Colonic mucosa (tissue), 4 donors: ENCODE results near the gene FRY. TPM values are rescaled to one million over a fixed set of nuclear protein-coding genes. Genes with fewer than 3 reads are reported as not detected.
"Not testable (repeated sequence)": the region's sequence is repeated elsewhere in the genome, so short reads cannot be mapped to it uniquely, and the experiment has no call there.

Source experiments
- DNase-seq: peaks from one replicate; pipeline ENCODE4 v3.0.0-alpha.2; 2020
- H3K27ac ChIP-seq: fragments of 200-600 bp; one replicate; pipeline ENCODE4 v1.8.0; 2021
- H3K27me3 ChIP-seq: fragments of 200-600 bp; one replicate; pipeline ENCODE4 v1.8.0; 2021
- H3K36me3 ChIP-seq: fragments of 200-600 bp; one replicate; pipeline ENCODE4 v1.8.0; 2021
- H3K4me1 ChIP-seq: fragments of 200-600 bp; one replicate; pipeline ENCODE4 v1.8.0; 2021; ENCODE audit warnings: mild to moderate bottlenecking
- H3K4me3 ChIP-seq: fragments of 200-600 bp; one replicate; pipeline ENCODE4 v1.8.0; 2021
- H3K9ac ChIP-seq, 2 donors: one replicate each; pipeline ENCODE4 v1.7.0; 2013; ENCODE audit warnings: control low read depth in 2 of 2, low read depth in 2 of 2, low read length in 2 of 2
- H3K9me3 ChIP-seq: fragments of 200-600 bp; one replicate; pipeline ENCODE4 v1.8.0; 2021
- CTCF ChIP-seq: fragments of 200-600 bp; IDR thresholded peaks from one replicate; pipeline ENCODE4 v1.8.0; 2022; ENCODE audit warnings: antibody characterized with exemption, mild to moderate bottlenecking
- intact Hi-C: fragments of 100-400 bp; cut with DNase I; formaldehyde crosslinking; loops from one replicate; pipeline ENCODE4 v1.14.1; 2022
- total RNA-seq, 2 donors: library from RNA; stranded (reverse); fragmentation: NEBNext Ultra II Directional in 1 of 2; extraction: Animal tissue kit (Norgen Biotek cat#: 25700) in 1 of 2; gene quantifications; one replicate each; pipeline ENCODE4 v1.2.1, GENCODE V29; 2021
- donor health status: healthy.
- donor health status: DM: no; HTN: no; CAD: no.
- donor health status: DM: no; HTN: no; CAD: no.

Gene FRY
- 10 to 100 TPM in 1 of 2 donors, 1 to 10 TPM in 1; 7.0 to 19.9 TPM for total RNA-seq

- DNase-seq: peak; percentile 58
- peak within 1 kb of the TSS; percentile 52 for H3K27ac ChIP-seq
- H3K9ac ChIP-seq: peak within 1 kb of the TSS; percentile 19 to 22
- no peak for TF ChIP-seq CTCF
- H3K27me3 ChIP-seq: no peaks in the 10 kb centered on the region
- H3K4me1 ChIP-seq: no peaks in the 10 kb centered on the region
- peak within 1 kb of the TSS; percentile 76 for H3K4me3 ChIP-seq
- H3K9me3 ChIP-seq: no peaks in the 10 kb centered on the region
- H3K36me3 ChIP-seq: no peaks in the 10 kb centered on the region
- intact Hi-C loops: no loop called here
Observed at GRCh38 chr13:32031025-32031814, at the start of gene FRY. FRY (plus strand) TSS chr13:32031774; CDS start chr13:32031796, 22 bp downstream.

- H3K9me3 ChIP-seq: no peaks in the 10 kb centered on the region
Observed at GRCh38 chr13:31982124-31982523, 49.5 kb upstream of the FRY start.

GRCh38 chr13:31982540-31982939 lies 49.0 kb upstream of the FRY start:
- no peaks in the 10 kb centered on the region for H3K4me1 ChIP-seq
- no peaks in the 10 kb centered on the region for H3K9me3 ChIP-seq
- no peaks in the 10 kb centered on the region for H3K27me3 ChIP-seq
- H3K9ac ChIP-seq: no peak overlapping the region
- intact Hi-C loops: no loop called here
- no peak overlapping the region for H3K4me3 ChIP-seq
- DNase-seq: peak; percentile 54
- TF ChIP-seq CTCF: no peak
- no peak overlapping the region for H3K27ac ChIP-seq
- no peaks in the 10 kb centered on the region for H3K36me3 ChIP-seq

More at GRCh38 chr13:31982124-31982523, 49.5 kb upstream of the FRY start:
- DNase-seq: no peak
- TF ChIP-seq CTCF: no peak
- H3K27ac ChIP-seq: no peak overlapping the region
- no peak overlapping the region for H3K4me3 ChIP-seq
- no peaks in the 10 kb centered on the region for H3K4me1 ChIP-seq
- no peaks in the 10 kb centered on the region for H3K36me3 ChIP-seq
- intact Hi-C loops: no loop called here
- H3K27me3 ChIP-seq: no peaks in the 10 kb centered on the region
- no peak overlapping the region for H3K9ac ChIP-seq

- H3K9ac ChIP-seq, H3K36me3 ChIP-seq, H3K4me1 ChIP-seq, intact Hi-C loops, H3K4me3 ChIP-seq, DNase-seq, H3K27me3 ChIP-seq, H3K9me3 ChIP-seq, H3K27ac ChIP-seq: not testable (repeated sequence)
Observed at GRCh38 chr13:31983696-31984095, 47.9 kb upstream of the FRY start.

GRCh38 chr13:31984388-31984787 lies 47.2 kb upstream of the FRY start:
- H3K9me3 ChIP-seq, H3K4me1 ChIP-seq, intact Hi-C loops, H3K27ac ChIP-seq, H3K27me3 ChIP-seq, DNase-seq, H3K9ac ChIP-seq, H3K36me3 ChIP-seq, H3K4me3 ChIP-seq: not testable (repeated sequence)

GRCh38 chr13:31986676-31987470 lies 44.7 kb upstream of the FRY start:
- no peaks in the 10 kb centered on the region for H3K9me3 ChIP-seq
- no peak overlapping the region for H3K27ac ChIP-seq
- TF ChIP-seq CTCF: no peak
- no peaks in the 10 kb centered on the region for H3K4me1 ChIP-seq
- no peak overlapping the region for H3K9ac ChIP-seq
- H3K27me3 ChIP-seq: no peaks in the 10 kb centered on the region
- no peak overlapping the region for H3K4me3 ChIP-seq
- H3K36me3 ChIP-seq: no peaks in the 10 kb centered on the region
- intact Hi-C loops: no loop called here
- DNase-seq: no peak
